HG03354 (cell line): ENCODE measurements around the gene SLC25A30.
"Not testable (repeated sequence)": the region's sequence is repeated elsewhere in the genome, so short reads cannot be mapped to it uniquely, and the experiment has no call there.

Experiments used
- ATAC-seq: cut with Tn5 transposase; IDR thresholded peaks from one replicate; pipeline ENCODE4 v1.9.1; 2021; ENCODE audit warnings: mild to moderate bottlenecking; ENCODE audit not compliant: unreplicated experiment, poor library complexity, severe bottlenecking

The SLC25A30 gene

DNA sequence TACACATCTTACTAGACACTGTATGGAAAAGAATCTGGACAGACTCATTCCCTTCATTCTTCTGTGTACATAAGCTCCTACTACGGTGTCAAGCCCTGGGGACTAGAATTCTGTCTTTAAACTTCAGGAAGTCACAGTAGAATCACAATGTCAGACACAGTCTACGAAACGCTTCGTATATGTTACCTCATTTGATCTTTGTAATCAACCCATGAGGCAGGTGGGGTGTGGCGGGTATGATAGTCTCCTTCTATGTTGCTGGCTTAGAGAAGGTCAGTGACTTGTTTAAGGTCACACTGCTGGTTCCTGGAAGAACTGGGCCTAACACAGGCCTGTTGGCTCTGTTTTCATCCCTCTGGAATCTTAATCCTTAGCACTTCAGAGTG, 45.0 kb downstream of the SLC25A30 start:
- no peak for ATAC-seq

DNA sequence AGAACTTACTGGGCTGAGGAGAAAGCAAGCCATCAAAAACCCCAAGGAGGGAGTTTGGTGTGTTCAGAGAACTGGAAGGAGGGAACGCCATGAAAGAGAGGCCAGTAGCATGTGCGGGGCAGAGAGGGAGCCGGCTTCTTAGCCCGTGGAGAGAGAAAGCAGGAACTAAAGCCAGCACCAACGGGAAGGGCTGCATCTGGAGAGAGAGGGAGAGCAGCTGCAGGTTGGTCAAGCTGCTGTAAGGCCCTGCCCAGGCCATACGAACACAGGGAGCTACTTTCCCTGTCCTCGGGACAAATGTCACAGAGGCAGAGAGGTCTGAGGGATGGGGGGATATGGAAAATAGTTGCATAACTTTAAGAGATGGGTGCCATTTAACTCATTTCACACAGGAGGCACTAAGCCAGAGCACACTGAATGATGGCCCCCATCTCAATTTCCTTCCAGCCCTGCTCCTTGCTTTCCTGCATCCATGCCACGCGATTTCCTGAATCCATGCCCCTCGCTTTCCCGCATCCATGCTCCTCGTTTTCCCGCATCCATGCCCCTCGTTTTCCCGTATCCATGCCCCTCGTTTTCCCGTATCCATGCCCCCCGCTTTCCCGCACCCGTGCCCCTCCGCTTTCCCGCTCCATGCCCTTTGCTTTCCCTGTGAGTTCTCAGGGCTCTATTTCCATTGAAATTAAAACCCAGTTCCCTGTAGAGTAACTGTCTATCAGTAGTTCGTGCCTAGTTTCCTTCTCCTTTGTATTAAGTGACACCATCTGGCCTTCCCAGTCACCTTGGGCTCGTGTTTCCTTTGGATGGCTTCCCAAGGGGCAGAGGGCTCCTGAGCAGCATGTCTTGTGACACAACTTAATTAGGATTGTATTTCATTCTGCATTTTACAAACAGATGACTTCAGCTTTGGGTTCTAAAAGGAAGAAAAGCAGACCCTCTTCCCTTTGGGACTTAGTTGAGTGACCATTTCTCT, 45.7 kb downstream of the SLC25A30 start:
- ATAC-seq: no peak

GRCh38 chr13:45370922-45371406, 47.2 kb downstream of the SLC25A30 start:
- ATAC-seq: no peak

- no peak for ATAC-seq
Observed at GRCh38 chr13:45369116-45369515, 49.1 kb downstream of the SLC25A30 start.

- ATAC-seq: no peak
Observed at GRCh38 chr13:45368571-45368970, 49.6 kb downstream of the SLC25A30 start.

DNA sequence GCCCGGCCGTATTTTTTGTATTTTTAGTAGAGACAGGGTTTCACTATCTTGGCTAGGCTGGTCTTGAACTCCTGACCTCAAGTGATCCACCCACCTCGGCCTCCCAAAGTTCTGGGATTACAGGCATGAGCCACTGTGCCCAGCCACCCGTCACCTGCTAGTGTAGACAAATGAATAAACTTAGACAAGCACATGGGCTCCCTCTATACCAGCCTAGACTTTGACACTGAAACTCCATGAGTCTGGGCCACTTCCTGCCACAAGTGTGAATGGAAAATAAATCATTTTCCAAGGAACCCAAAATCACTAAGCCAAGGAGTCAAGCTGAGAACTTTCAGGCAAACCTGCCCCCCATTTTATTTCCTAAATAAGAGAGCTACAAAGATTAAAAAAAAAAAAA, 50.2 kb downstream of the SLC25A30 start:
- no peak for ATAC-seq

GRCh38 chr13:45367358-45367757, 50.8 kb downstream of the SLC25A30 start:
- ATAC-seq: peak; percentile 96

GRCh38 chr13:45365558-45365885, 52.7 kb downstream of the SLC25A30 start:
- ATAC-seq: no peak

DNA sequence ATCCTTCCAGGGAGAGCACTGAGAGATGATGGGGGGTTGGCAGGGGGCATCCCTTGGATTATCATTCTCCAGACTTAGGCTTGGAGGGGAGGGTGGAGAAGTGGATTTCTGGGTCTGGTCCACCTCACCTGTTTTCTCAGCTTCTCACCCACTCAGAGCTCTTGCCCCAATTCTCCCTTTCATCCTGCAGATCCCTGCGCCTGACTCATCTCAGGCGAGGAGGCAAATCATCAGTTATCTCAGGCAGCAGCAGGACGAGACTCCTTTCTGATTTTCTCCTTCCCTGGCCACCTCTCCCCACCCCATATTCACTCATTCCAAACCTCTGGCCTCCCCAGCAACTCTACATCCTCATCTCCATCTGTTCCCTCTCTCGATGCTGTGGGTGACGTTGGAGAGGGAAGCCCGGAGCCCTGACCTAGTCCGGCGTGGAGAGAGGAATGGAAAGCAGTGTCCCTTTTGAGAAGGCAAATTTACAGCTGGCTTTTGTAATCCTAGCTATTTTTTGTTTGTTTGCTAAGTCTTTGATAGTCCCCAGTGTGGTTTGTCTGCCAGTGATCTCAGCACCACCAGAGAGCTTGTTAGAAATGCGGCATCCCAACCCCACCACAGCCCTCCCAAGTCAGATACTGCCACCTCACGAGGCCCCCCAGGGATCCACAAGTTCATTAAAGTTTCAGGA, 53.2 kb downstream of the SLC25A30 start:
- ATAC-seq: no peak

GRCh38 chr13:45362939-45363338, 55.2 kb downstream of the SLC25A30 start:
- no peak for ATAC-seq

- ATAC-seq: no peak
Observed at GRCh38 chr13:45361596-45362206, 56.5 kb downstream of the SLC25A30 start.

DNA sequence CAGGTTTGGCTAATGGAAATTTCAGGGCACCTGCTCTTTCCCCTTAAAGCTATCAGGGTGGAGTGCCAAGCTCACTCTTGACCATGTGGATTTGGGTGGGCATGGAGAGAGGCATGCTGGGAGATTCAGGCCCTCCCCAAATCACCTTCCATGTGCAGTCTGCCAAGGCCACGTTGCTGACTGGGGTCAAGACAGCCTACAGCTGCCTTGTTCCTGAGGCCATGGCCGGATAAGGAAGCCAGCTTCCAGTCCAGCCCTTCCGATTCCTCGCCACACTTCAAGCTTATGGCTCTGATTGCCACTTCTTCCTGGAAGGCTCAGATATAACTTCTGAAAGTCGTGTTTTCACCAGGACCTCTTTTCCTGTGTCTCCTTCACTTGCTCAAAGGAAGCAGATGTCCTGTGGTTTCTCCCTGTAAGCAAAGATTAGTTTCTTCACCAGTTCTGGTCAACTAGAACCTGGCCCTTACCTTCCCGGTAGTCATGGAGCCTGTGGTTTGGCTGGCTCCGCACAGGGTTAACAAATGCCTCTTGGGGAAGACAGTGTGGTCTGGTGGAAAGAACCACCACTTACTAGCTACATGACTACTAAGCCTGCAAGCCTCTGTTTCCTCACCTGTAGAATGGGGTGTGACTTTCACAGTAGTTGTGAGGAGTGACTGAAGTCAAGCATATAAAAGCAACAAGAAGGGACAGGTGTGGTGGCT, 61.1 kb downstream of the SLC25A30 start:
- no peak for ATAC-seq

DNA sequence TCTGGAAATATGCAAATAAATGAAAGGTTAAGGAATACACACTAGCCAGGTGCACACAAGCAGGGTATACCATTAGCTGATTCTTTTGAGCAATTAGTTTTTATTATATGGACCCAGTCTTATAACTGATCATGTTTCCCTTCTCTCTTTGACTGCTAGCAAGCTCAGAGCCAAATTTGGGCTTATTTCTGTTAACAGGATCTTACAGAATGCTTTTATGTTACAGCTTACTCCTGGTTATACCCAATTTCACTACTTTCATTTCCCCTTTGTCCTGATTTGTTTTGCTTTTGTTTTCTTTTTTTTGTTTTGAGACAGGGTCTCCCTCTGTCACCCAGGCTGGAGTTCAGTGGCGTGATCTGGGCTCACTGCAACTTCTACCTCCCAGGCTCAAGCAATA, 64.3 kb downstream of the SLC25A30 start:
- peak; percentile 66 for ATAC-seq

DNA sequence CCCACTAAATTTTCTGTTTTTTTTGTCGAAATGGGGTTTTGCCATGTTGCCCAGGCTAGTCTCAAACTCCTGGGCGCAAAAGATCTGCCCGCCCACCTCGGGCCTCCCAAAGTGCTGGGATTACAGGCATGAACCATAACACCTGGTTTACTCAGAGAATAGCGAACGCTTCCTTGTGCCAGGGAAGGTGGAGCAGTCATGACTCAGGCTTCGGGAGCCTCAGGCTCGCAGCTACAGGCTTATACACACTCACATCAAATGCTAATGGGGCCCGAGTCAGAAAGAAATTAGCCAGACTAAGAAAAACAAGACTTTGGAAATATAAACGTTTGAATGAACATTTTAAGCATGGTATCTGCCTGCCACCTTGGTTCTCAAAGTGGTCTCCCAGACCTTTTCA, 66.1 kb downstream of the SLC25A30 start:
- no peak for ATAC-seq

DNA sequence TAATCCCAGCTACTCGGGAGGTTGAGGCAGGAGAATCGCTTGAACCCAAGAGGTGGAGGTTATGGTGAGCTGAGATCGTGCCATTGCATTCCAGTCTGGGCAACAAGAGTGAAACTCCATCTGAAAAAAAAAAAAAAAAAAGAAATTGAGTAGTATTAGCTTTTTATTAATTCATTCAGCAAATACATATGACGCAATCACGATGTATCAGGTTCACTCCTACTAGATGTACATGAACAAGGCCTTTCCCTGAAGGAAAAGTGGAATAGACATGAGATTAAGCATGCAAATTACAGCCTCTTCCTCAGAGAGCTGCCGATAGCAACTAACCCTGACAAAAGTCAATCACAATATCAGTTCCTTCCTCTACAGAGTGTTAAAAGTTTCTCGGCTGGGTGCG, 68.0 kb downstream of the SLC25A30 start:
- ATAC-seq: no peak

- no peak for ATAC-seq
Observed at GRCh38 chr13:45349438-45349837, 68.7 kb downstream of the SLC25A30 start.

DNA sequence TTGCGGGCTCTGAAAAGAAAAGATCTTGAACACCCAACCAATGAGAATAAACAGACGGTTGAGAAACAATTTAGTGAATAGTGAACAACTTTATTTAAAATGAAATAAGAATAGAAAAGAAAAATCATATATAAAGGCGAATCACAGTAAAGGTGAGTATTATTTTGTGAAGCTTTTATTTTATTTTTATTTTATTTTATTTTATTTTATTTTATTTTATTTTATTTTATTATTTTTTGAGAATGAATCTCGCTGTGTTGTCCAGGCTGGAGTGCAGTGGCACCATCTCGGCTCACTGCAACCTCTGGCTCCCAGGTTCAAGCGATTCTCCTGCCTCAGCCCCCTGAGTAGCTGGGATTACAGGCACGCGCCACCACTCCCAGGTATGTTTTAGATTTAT, 74.1 kb downstream of the SLC25A30 start:
- not testable (repeated sequence) for ATAC-seq
